GM12873 (cell line): ENCODE results near the gene EPHX1.
A peak's percentile ranks its signal among the peaks of the same experiment; 100 is the strongest.

Experiments
- CTCF ChIP-seq: IDR thresholded peaks from 2 replicates; pipeline ENCODE4 v1.5.1; 2012; ENCODE audit warnings: low read depth, mild to moderate bottlenecking, moderate library complexity, low read length, control low read depth; ENCODE audit not compliant: insufficient read depth; ENCODE audit errors: missing control alignments

The EPHX1 gene

GRCh38 chr1:225840713-225841112 is 30.8 kb downstream of the EPHX1 start:
- no peak for TF ChIP-seq CTCF

- TF ChIP-seq CTCF: no peak
These were observed 32.1 kb downstream of the EPHX1 start for GRCh38 chr1:225842074-225842473.

- no peak for TF ChIP-seq CTCF
These were observed 33.0 kb downstream of the EPHX1 start for GRCh38 chr1:225842788-225843425.

- TF ChIP-seq CTCF: no peak
These were observed 33.5 kb downstream of the EPHX1 start for GRCh38 chr1:225843426-225843795.

- no peak for TF ChIP-seq CTCF
These were observed 34.5 kb downstream of the EPHX1 start for GRCh38 chr1:225844236-225845061.

- no peak for TF ChIP-seq CTCF
These were observed 35.2 kb downstream of the EPHX1 start for GRCh38 chr1:225845097-225845496.

GRCh38 chr1:225845571-225846259 is 35.8 kb downstream of the EPHX1 start:
- peak; percentile 61 for TF ChIP-seq CTCF
